ENCODE measurements around the gene MPG.
A peak's percentile ranks its signal among the peaks of the same experiment; 100 is the strongest.

The MPG gene

GRCh38 chr16:89391-90302, 11.6 kb downstream of the MPG start:
- TF ChIP-seq CTCF (conservative IDR thresholded peaks at IDR 0.05; ENCODE audit: low read length): no peak
- no peak for DNase-seq (ENCODE audit: low read depth)
- no peak overlapping the region for H3K4me3 ChIP-seq (ENCODE audit: low read length)

DNA sequence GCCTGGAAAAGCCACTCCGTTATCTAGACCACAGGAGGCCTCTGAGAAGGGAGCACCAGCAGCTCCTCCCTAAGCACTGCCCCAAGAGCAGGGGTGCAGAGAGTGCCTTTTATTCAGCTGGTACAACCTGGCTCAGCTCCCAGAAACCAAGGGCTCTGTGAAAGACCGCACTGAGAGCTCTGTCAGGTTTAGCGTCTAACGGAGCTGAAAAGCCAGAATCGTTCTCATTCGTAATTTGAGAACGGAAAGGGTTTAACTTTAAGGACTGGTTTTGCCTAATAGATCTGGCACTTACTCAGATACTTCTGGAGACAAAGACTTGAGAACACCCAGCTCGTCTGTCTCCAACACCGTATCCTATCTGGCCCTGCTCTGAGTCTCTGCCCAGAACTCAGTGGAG, 13.5 kb downstream of the MPG start:
- H3K4me3 ChIP-seq (ENCODE audit: low read length): no peak overlapping the region
- DNase-seq (ENCODE audit: low read depth): no peak
- no peak for TF ChIP-seq CTCF (conservative IDR thresholded peaks at IDR 0.05; ENCODE audit: low read length)

GRCh38 chr16:92431-93339, 14.7 kb downstream of the MPG start:
- TF ChIP-seq CTCF (conservative IDR thresholded peaks at IDR 0.05; ENCODE audit: low read length): no peak
- no peak for DNase-seq (ENCODE audit: low read depth)
- H3K4me3 ChIP-seq (ENCODE audit: low read length): no peak overlapping the region

- DNase-seq (ENCODE audit: low read depth): no peak
- no peak for TF ChIP-seq CTCF (conservative IDR thresholded peaks at IDR 0.05; ENCODE audit: low read length)
- H3K4me3 ChIP-seq (ENCODE audit: low read length): no peak overlapping the region
Observed at GRCh38 chr16:94918-95265, 16.9 kb downstream of the MPG start.

GRCh38 chr16:96935-97381, 18.9 kb downstream of the MPG start:
- DNase-seq (ENCODE audit: low read depth): peak; percentile 84
- no peak overlapping the region for H3K4me3 ChIP-seq (ENCODE audit: low read length)
- TF ChIP-seq CTCF (conservative IDR thresholded peaks at IDR 0.05; ENCODE audit: low read length): peak; percentile 93

- no peak for TF ChIP-seq CTCF (conservative IDR thresholded peaks at IDR 0.05; ENCODE audit: low read length)
- DNase-seq (ENCODE audit: low read depth): no peak
- H3K4me3 ChIP-seq (ENCODE audit: low read length): no peak overlapping the region
Observed at GRCh38 chr16:97822-98221, 19.8 kb downstream of the MPG start.

All from AG10803 (cell line).